Adrenal gland (tissue), 12 donors: Measurements from ENCODE around the gene CEACAM5. TPM values are rescaled to one million over a fixed set of nuclear protein-coding genes. Genes with fewer than 3 reads are reported as not detected.

Source experiments
- DNase-seq, 7 donors: peaks; one replicate each; pipeline ENCODE4 v3.0.0-alpha.2; 2019 to 2020
- H3K27ac ChIP-seq, 5 donors: fragments of 200-600 bp; sonication (generic) in 4 of 5; 1 replicate in 3 of 5; 2 replicates in 2 of 5; pipeline versions ENCODE4 v1.5.1 to v1.8.0; 2016 to 2020; ENCODE audit warnings: mild to moderate bottlenecking in 1 of 5
- H3K27me3 ChIP-seq: fragments of 200-600 bp; 2 replicates; pipeline ENCODE4 v1.8.0; 2021
- H3K36me3 ChIP-seq, 2 donors: fragments of 200-600 bp; replicated peaks in 1 of 2; 1 replicate in 1 of 2; 2 replicates in 1 of 2; pipeline versions ENCODE4 v1.5.1 to v1.8.0; 2018 to 2022
- H3K4me1 ChIP-seq, 2 donors: fragments of 200-600 bp; replicated peaks in 1 of 2; 1 replicate in 1 of 2; 2 replicates in 1 of 2; pipeline versions ENCODE4 v1.5.1 to v1.8.0; 2018 to 2021
- H3K4me3 ChIP-seq, 4 donors: fragments of 200-600 bp; sonication (generic) in 3 of 4; one replicate each; pipeline ENCODE4 v1.5.1; 2016 to 2018
- H3K9me3 ChIP-seq, 3 donors: fragments of 200-600 bp; sonication (generic) in 1 of 3; replicated peaks in 1 of 3; 1 replicate in 2 of 3; 2 replicates in 1 of 3; pipeline versions ENCODE4 v1.5.1 to v1.8.0; 2016 to 2021
- POLR2A ChIP-seq, 2 donors: fragments of 450-650 bp; IDR thresholded peaks; one replicate each; pipeline ENCODE4 v1.6.1; 2017; ENCODE audit warnings: antibody characterized with exemption in 2 of 2, mild to moderate bottlenecking in 2 of 2, moderate library complexity in 1 of 2
- WGBS, 4 donors: extraction: QIAGEN DNeasy Blood & Tissue Kit in 2 of 4; methylation state at CpG; one replicate each; pipeline versions ENCODE4 v1.1.5 to v1.1.7; 2013 to 2017; 5-methylcytosine and 5-hydroxymethylcytosine counted together
- intact Hi-C, 2 donors: fragments of 100-400 bp; cut with DNase I; formaldehyde crosslinking; loops; one replicate each; pipeline versions ENCODE4 v1.14.1 to v1.15.0; 2022 to 2023
- polyA plus RNA-seq, 3 donors: library from polyadenylated mRNA; stranded (reverse); fragments of 200-250 nt in 2 of 3; fragments of 350-450 nt in 1 of 3; fragmentation: Illumina TruSeq in 1 of 3; extraction: RNeasy Lipid Tissue Mini Kit (QIAGEN cat#74804) in 1 of 3; gene quantifications; one replicate each; pipeline ENCODE4 v1.2.3, GENCODE V29; 2013 to 2014
- total RNA-seq, 9 donors: library from RNA; depleted of rRNA in 4 of 9; stranded (reverse); fragments of >200 nt in 4 of 9; fragments of 120-200 nt in 1 of 9; fragmentation: NEBNext Ultra II Directional in 1 of 9; extraction: Animal tissue kit (Norgen Biotek cat#: 25700) in 1 of 9; gene quantifications; one replicate each; pipeline versions ENCODE4 v1.1.0 to v1.2.4, GENCODE V29; 2013 to 2023
- TF ChIP-seq, protein P1 (sequence below), 6 experiments: fragments of 450-650 bp in 4 of 6; fragments of 200-600 bp in 2 of 6; sonication (generic) in 1 of 6; IDR thresholded peaks; 1 replicate in 5 of 6; 2 replicates in 1 of 6; pipeline versions ENCODE4 v1.5.1 to v1.8.0; 2016 to 2021; ENCODE audit warnings: antibody characterized with exemption in 6 of 6, mild to moderate bottlenecking in 2 of 6, moderate library complexity in 1 of 6
- donor health status: healthy with polysubstance abuse.
- donor health status: Bipolar disorder and iron deficiency.
- donor health status: DM: yes; HTN: yes; CAD: no.
- donor health status: DM: no; HTN: no; CAD: no.
- donor health status: DM: no; HTN: no; CAD: no.
- donor health status: DM: yes; HTN: yes; CAD: no.

The CEACAM5 gene
- total and polyA plus RNA-seq, 12 donors = 0.06 to 0.72 (median 0.34) TPM; not detected in 6

- 83 to 92% (median 87%) methylated on average over 2 to 3 of the region's 3 CpGs for WGBS, 4 donors
- Histone ChIP-seq H3K27me3 (peaks cover 4% of the 10 kb centered on the region), H3K4me1 (no peaks in the 10 kb centered on the region), H3K4me3 (no peak overlapping the region), H3K36me3 (no peaks in the 10 kb centered on the region), H3K9me3 (no peaks in the 10 kb centered on the region), H3K27ac (no peak overlapping the region)
- DNase-seq = no peak
- intact Hi-C loops = no loop called here
- TF ChIP-seq, protein P1, sequence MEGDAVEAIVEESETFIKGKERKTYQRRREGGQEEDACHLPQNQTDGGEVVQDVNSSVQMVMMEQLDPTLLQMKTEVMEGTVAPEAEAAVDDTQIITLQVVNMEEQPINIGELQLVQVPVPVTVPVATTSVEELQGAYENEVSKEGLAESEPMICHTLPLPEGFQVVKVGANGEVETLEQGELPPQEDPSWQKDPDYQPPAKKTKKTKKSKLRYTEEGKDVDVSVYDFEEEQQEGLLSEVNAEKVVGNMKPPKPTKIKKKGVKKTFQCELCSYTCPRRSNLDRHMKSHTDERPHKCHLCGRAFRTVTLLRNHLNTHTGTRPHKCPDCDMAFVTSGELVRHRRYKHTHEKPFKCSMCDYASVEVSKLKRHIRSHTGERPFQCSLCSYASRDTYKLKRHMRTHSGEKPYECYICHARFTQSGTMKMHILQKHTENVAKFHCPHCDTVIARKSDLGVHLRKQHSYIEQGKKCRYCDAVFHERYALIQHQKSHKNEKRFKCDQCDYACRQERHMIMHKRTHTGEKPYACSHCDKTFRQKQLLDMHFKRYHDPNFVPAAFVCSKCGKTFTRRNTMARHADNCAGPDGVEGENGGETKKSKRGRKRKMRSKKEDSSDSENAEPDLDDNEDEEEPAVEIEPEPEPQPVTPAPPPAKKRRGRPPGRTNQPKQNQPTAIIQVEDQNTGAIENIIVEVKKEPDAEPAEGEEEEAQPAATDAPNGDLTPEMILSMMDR (IDR thresholded peaks at IDR 0.05) = no peak
- no peak for TF ChIP-seq POLR2A (IDR thresholded peaks at IDR 0.05)
These were observed 11.7 kb downstream of the CEACAM5 start for GRCh38 chr19:41720103-41720502.

- Histone ChIP-seq H3K27me3 (peaks cover 17% of the 10 kb centered on the region), H3K27ac (no peak overlapping the region), H3K9me3 (no peaks in the 10 kb centered on the region), H3K4me1 (no peaks in the 10 kb centered on the region), H3K4me3 (no peak overlapping the region), H3K36me3 (no peaks in the 10 kb centered on the region)
- intact Hi-C loops = no loop called here
- WGBS, 4 donors = 24 to 35% (median 25%) methylated on average over 5 of the region's 5 CpGs
- TF ChIP-seq, protein P1 (IDR thresholded peaks at IDR 0.05) = no peak
- TF ChIP-seq POLR2A (IDR thresholded peaks at IDR 0.05) = no peak
- no peak for DNase-seq
These were observed 18.1 kb downstream of the CEACAM5 start for GRCh38 chr19:41726493-41726892.

DNA sequence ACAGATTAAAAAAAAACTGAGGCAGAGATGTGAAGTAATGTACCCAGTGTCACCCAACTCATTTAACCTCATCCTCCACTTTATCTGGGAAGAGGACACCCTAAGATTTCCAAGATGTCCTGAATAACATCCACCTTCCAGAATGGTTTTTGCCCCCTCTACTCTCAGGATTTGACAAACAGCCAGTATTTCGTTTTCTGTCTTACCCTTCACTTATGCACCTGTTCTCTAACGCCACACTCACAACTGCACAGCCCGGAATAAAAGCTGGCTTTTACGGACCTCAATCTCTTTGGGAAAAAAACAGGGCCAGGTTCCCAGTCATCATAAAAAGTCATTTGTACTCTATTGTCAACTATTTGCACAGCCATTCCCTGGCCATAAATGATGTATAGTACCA, 25.7 kb downstream of the CEACAM5 start:
- DNase-seq = no peak
- Histone ChIP-seq H3K9me3 (no peaks in the 10 kb centered on the region), H3K36me3 (no peaks in the 10 kb centered on the region), H3K4me3 (no peak overlapping the region), H3K4me1 (no peaks in the 10 kb centered on the region), H3K27me3 (peaks cover 11% of the 10 kb centered on the region), H3K27ac (no peak overlapping the region)
- intact Hi-C loops = no loop called here
- WGBS, 4 donors = 65 to 78% (median 71%) methylated on average over 4 of the region's 4 CpGs
- no peak for TF ChIP-seq POLR2A (IDR thresholded peaks at IDR 0.05)
- TF ChIP-seq, protein P1 (IDR thresholded peaks at IDR 0.05) = no peak

- H3K27me3 ChIP-seq = peaks cover 11% of the 10 kb centered on the region
- DNase-seq = no peak
- no peaks in the 10 kb centered on the region for H3K4me1 ChIP-seq
- H3K9me3 ChIP-seq = no peaks in the 10 kb centered on the region
- intact Hi-C loops = no loop called here
- H3K36me3 ChIP-seq = no peaks in the 10 kb centered on the region
- no peak overlapping the region for H3K4me3 ChIP-seq
- H3K27ac ChIP-seq = no peak overlapping the region
- 57 to 75% (median 67%) methylated on average over 3 of the region's 3 CpGs for WGBS, 4 donors
- TF ChIP-seq POLR2A (IDR thresholded peaks at IDR 0.05) = no peak
- TF ChIP-seq, protein P1 (IDR thresholded peaks at IDR 0.05) = no peak
These were observed 26.2 kb downstream of the CEACAM5 start for GRCh38 chr19:41734585-41734984.
